C4-2B (cell line): ENCODE results near the gene LTBP1.
"Not testable (repeated sequence)": the region's sequence is repeated elsewhere in the genome, so short reads cannot be mapped to it uniquely, and the experiment has no call there.

Source experiments
- H3K27ac ChIP-seq: fragments of 450-650 bp; 2 replicates; pipeline ENCODE4 v1.5.1; 2017
- CTCF ChIP-seq: fragments of 450-650 bp; conservative IDR thresholded peaks from 2 replicates; pipeline ENCODE4 v1.5.1; 2017; ENCODE audit warnings: mild to moderate bottlenecking
- ZFX ChIP-seq: fragments of 450-650 bp; IDR thresholded peaks from 2 replicates; pipeline ENCODE4 v1.6.1; 2017

LTBP1 gene

GRCh38 chr2:33366473-33366872, 419.7 kb downstream of the LTBP1 start:
- TF ChIP-seq ZFX (no peak), CTCF (no peak)
- no peak overlapping the region for H3K27ac ChIP-seq

GRCh38 chr2:33368524-33368923, 421.8 kb downstream of the LTBP1 start:
- H3K27ac ChIP-seq, result not testable (repeated sequence)

- TF ChIP-seq ZFX (no peak), CTCF (no peak)
- H3K27ac ChIP-seq, result no peak overlapping the region
These were observed 422.4 kb downstream of the LTBP1 start for GRCh38 chr2:33369191-33369590.

GRCh38 chr2:33370636-33371265, 424.0 kb downstream of the LTBP1 start:
- TF ChIP-seq ZFX (no peak), CTCF (no peak)
- no peak overlapping the region for H3K27ac ChIP-seq

GRCh38 chr2:33371304-33372090, 424.7 kb downstream of the LTBP1 start:
- TF ChIP-seq CTCF (no peak), ZFX (no peak)
- H3K27ac ChIP-seq, result no peak overlapping the region

GRCh38 chr2:33372940-33373553, 426.3 kb downstream of the LTBP1 start:
- no peak overlapping the region for H3K27ac ChIP-seq

GRCh38 chr2:33373986-33374385, 427.2 kb downstream of the LTBP1 start:
- no peak overlapping the region for H3K27ac ChIP-seq
- no peak for TF ChIP-seq ZFX
- TF ChIP-seq CTCF, result no peak

More at GRCh38 chr2:33372940-33373553, 426.3 kb downstream of the LTBP1 start:
- no peak for TF ChIP-seq ZFX
- peak; percentile 86 for TF ChIP-seq CTCF
